Right atrium auricular region (tissue), 2 donors: Measurements from ENCODE around the gene VPS29. TPM values are rescaled to one million over a fixed set of nuclear protein-coding genes. Genes with fewer than 3 reads are reported as not detected.

Experiments
- DNase-seq: peaks from one replicate; pipeline ENCODE4 v3.0.0-alpha.2; 2019; ENCODE audit warnings: low spot score
- H3K27ac ChIP-seq, 2 donors: fragments of 200-600 bp; sonication (generic); 1 replicate in 1 of 2; 2 replicates in 1 of 2; pipeline ENCODE4 v1.5.1; 2016 to 2019
- H3K27me3 ChIP-seq, 2 donors: fragments of 200-600 bp; sonication (generic); one replicate each; pipeline versions ENCODE4 v1.5.1 to v1.6.0; 2017 to 2019
- H3K36me3 ChIP-seq: fragments of 200-600 bp; sonication (generic); one replicate; pipeline ENCODE4 v1.5.1; 2016
- H3K4me1 ChIP-seq, 2 donors: fragments of 200-600 bp; sonication (generic); one replicate each; pipeline versions ENCODE4 v1.5.1 to v1.6.0; 2017 to 2019
- H3K4me3 ChIP-seq, 2 donors: fragments of 200-600 bp; sonication (generic); 1 replicate in 1 of 2; 2 replicates in 1 of 2; pipeline ENCODE4 v1.5.1; 2017 to 2019; ENCODE audit warnings: mild to moderate bottlenecking in 1 of 2, moderate library complexity in 1 of 2
- H3K9me3 ChIP-seq, 2 donors: fragments of 200-600 bp; sonication (generic); one replicate each; pipeline ENCODE4 v1.5.1; 2019
- total RNA-seq, 2 donors: library from RNA; depleted of rRNA; stranded (reverse); fragments of >200 nt; gene quantifications; one replicate each; pipeline ENCODE4 v1.1.0, GENCODE V29; 2016
- TF ChIP-seq, protein P1 (sequence below), 2 donors: fragments of 200-600 bp; sonication (generic); IDR thresholded peaks; one replicate each; pipeline ENCODE4 v1.5.1; 2019; ENCODE audit warnings: antibody characterized with exemption in 2 of 2

The VPS29 gene
- total RNA-seq, 2 donors from 2014 or later = 65.7 to 96.1 TPM

DNA sequence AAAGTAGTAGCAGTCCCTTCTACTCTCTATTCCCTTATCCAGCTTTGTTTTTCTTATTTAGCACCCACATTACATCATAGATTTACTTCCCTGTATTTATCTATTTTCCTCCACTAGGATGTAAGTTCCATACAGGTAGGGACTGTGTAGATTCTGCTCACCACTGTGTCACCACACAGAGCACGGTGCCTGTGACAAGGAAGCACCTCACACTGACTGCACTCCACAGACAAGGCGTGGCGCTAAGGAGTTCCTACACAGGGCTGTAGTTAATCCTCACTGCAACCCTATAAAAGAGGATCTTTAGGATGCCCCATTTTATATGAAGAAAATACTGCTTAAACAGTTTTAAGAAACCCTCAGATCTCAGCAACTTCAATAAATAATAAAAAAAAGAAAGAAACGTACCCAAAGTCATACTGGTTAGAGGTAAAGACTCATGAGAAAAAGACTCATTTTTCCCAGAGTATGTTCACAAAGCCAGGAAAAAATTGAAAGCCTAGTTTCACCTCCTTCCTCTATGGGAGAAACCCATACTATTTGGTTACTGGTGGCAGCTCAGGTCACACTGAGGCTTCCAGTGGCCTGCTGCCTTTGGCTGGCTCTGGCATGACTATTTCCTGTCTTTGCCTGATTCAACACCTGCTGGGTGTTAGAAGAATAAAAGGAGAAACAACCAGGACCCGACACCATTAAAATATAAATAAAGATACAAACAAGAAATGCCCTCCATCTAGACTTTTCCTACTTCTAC is 37.1 kb upstream of the VPS29 start:
- no peak for DNase-seq
- H3K36me3 ChIP-seq = peaks cover 37% of the 10 kb centered on the region

DNA sequence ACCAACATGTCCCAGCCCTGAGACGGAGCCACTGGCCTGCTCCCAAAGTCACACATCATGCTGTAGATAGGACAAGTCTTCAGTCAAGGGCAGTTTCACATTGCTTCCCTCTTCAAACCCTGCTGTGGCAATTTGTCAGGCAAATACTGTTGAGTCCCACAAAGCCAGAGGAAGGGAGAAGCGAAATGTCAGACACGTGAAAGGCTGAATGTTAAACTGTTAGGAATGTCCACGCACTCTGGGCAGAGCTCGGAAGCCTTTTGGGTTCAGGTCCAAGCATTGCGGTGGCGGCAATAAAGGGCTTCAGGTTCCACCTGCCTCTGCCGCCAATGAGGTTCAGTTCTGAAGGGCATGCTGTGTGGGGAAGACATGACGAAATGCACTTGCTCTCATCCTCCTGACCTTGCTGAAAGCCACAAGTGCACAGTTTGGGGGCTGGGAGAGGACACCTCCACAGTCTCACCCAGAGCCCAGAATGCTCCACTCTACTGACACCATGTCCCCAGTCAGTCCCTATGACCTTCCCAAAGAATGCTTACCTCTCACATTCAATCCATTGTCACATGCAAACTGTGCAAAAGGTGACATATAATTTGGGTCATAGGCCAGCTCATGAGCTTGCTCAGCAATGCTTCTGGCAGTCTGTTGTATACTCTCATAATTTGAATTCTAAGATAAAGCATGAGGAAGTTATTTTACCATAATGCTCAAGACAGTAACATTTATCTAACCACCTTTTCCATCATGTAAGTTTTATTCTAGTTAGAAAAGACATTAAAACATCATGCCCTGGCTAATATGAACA is 35.9 kb upstream of the VPS29 start:
- H3K27ac ChIP-seq = peak overlapping the region; percentile 82 to 87
- TF ChIP-seq, protein P1, sequence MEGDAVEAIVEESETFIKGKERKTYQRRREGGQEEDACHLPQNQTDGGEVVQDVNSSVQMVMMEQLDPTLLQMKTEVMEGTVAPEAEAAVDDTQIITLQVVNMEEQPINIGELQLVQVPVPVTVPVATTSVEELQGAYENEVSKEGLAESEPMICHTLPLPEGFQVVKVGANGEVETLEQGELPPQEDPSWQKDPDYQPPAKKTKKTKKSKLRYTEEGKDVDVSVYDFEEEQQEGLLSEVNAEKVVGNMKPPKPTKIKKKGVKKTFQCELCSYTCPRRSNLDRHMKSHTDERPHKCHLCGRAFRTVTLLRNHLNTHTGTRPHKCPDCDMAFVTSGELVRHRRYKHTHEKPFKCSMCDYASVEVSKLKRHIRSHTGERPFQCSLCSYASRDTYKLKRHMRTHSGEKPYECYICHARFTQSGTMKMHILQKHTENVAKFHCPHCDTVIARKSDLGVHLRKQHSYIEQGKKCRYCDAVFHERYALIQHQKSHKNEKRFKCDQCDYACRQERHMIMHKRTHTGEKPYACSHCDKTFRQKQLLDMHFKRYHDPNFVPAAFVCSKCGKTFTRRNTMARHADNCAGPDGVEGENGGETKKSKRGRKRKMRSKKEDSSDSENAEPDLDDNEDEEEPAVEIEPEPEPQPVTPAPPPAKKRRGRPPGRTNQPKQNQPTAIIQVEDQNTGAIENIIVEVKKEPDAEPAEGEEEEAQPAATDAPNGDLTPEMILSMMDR (IDR thresholded peaks at IDR 0.05) = no peak
- H3K4me1 ChIP-seq = peaks cover 0 to 29% of the 10 kb centered on the region in 2 donors
- no peak overlapping the region for H3K4me3 ChIP-seq
- peaks cover 37% of the 10 kb centered on the region for H3K36me3 ChIP-seq
- DNase-seq = no peak
- no peaks in the 10 kb centered on the region for H3K27me3 ChIP-seq
- H3K9me3 ChIP-seq = no peaks in the 10 kb centered on the region

More for the DNA sequence above, 37.1 kb upstream of the VPS29 start:
- peaks cover 0 to 42% of the 10 kb centered on the region in 2 donors for H3K4me1 ChIP-seq
- H3K27me3 ChIP-seq = no peaks in the 10 kb centered on the region
- no peaks in the 10 kb centered on the region for H3K9me3 ChIP-seq
- TF ChIP-seq, protein P1 (IDR thresholded peaks at IDR 0.05) = no peak
- H3K4me3 ChIP-seq = no peak overlapping the region
- H3K27ac ChIP-seq = peak overlapping the region; percentile 82 to 87

DNA sequence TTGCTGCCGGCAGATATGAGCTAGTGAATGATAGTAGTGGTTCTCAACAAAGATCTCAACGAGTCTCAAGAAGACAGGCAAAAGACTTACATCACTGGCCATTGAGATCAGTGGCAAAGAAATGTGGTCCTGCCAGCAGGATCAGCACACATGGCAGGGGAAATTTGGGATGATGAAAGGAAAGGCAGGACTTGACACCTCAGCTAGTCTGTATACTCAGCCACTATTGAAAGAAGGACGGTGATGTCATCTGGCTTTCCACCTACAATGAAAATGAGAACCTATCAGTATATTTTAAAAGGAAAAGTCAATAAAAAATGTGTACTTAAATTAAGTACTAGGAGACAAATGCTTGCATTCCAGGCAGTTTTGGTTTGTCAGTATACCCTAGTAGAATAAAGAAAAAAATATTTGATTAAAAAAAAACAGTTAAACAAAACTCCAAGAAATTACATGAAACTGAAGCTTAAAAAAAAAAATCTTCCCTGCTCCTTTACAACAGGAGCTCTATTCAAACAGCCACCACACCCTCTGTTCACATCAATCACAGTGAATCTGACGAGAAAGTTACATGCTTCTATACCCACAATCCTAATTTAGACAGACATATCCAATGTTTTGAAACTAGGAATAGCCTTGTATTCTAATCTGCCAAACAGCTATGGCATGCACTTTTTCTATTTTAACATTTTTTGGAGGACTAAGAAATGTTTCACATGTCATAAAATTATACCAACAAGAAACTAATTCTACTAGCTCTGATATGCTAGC is 35.1 kb upstream of the VPS29 start:
- H3K27me3 ChIP-seq = no peaks in the 10 kb centered on the region
- TF ChIP-seq, protein P1 (IDR thresholded peaks at IDR 0.05) = no peak
- peak overlapping the region; percentile 82 to 87 for H3K27ac ChIP-seq
- peaks cover 37% of the 10 kb centered on the region for H3K36me3 ChIP-seq
- H3K4me1 ChIP-seq = peaks cover 0 to 29% of the 10 kb centered on the region in 2 donors
- no peak for DNase-seq
- no peaks in the 10 kb centered on the region for H3K9me3 ChIP-seq
- H3K4me3 ChIP-seq = no peak overlapping the region

DNA sequence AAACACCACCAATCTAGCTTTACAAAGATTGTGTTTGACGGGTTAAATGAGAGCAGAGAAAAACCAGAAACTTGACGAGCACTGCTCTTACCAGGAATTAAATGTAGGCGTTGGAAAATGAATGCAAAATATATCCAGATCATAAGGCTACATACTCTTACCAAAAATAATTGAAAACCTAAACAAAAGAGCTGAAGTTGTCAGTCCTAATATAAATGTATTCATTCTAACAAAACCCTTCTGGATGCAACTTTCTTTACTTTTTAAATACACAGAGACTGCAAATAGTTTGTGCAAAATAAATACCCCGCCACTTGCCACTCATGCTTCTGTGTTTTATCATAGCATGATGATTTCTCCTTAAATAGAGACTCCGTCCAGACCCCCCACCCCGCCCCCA is 32.9 kb upstream of the VPS29 start:
- peak overlapping the region in 1 of 2 donors; percentile 87 for H3K27ac ChIP-seq

DNA sequence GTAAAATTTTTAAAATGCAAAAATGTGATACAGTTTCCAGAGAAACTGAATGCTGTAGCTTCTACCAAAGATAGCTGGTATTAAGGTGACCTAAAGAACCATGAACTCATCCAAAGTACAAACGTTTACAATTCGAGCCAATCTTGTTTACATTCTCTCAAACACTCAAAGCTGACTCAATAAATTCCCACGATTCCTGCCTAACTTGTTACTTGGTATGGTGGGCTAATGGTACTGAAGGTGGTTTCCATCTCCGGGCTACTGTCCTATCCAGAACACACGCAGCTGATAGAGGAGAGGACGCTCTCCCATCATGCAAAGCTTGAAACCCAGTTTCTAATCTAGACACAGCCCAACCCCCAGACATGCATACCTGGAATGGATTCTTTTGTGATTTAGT is 31.7 kb upstream of the VPS29 start:
- H3K36me3 ChIP-seq = peaks cover 26% of the 10 kb centered on the region
- peak overlapping the region; percentile 31 to 87 for H3K27ac ChIP-seq
- TF ChIP-seq, protein P1 (IDR thresholded peaks at IDR 0.05) = no peak
- peaks cover 0 to 39% of the 10 kb centered on the region in 2 donors for H3K4me1 ChIP-seq
- DNase-seq = no peak
- no peaks in the 10 kb centered on the region for H3K27me3 ChIP-seq
- H3K4me3 ChIP-seq = no peak overlapping the region
- H3K9me3 ChIP-seq = no peaks in the 10 kb centered on the region

More for the DNA sequence above, 32.9 kb upstream of the VPS29 start:
- DNase-seq = no peak
- TF ChIP-seq, protein P1 (IDR thresholded peaks at IDR 0.05) = no peak
- Histone ChIP-seq H3K4me3 (no peak overlapping the region), H3K27me3 (no peaks in the 10 kb centered on the region), H3K4me1 (peaks cover 0 to 43% of the 10 kb centered on the region in 2 donors), H3K36me3 (peaks cover 37% of the 10 kb centered on the region), H3K9me3 (no peaks in the 10 kb centered on the region)
